Omental fat pad (tissue), 4 donors: ENCODE measurements around the gene OR2F1. TPM values are rescaled to one million over a fixed set of nuclear protein-coding genes. Genes with fewer than 3 reads are reported as not detected.

ENCODE experiments used
- ATAC-seq: fragments of 150-250 bp; one replicate; pipeline ENCODE4 v1.9.1; 2016; ENCODE audit warnings: mild to moderate bottlenecking, moderate library complexity; ENCODE audit not compliant: low FRiP score
- DNase-seq: peaks from one replicate; pipeline ENCODE4 v3.0.0-alpha.2; 2019; ENCODE audit warnings: low spot score
- CTCF ChIP-seq, 3 donors: fragments of 450-650 bp; IDR thresholded peaks; one replicate each; pipeline ENCODE4 v1.5.1; 2016 to 2017; ENCODE audit warnings: antibody characterized with exemption in 3 of 3, mild to moderate bottlenecking in 3 of 3, moderate library complexity in 2 of 3
- total RNA-seq, 4 donors: library from RNA; depleted of rRNA; stranded (reverse); fragments of >200 nt; gene quantifications; one replicate each; pipeline ENCODE4 v1.1.0, GENCODE V29; 2016

OR2F1 gene
- total RNA-seq, 4 donors from 2014 or later, result not detected

- no peak for TF ChIP-seq CTCF (IDR thresholded peaks at IDR 0.05)
- ATAC-seq, result no peak
- no peak for DNase-seq
Measured at GRCh38 chr7:143910473-143911248, 44.0 kb upstream of the OR2F1 start.

GRCh38 chr7:143913945-143914615 lies 40.6 kb upstream of the OR2F1 start:
- ATAC-seq (no peak), DNase-seq (no peak)
- no peak for TF ChIP-seq CTCF (IDR thresholded peaks at IDR 0.05)

- ATAC-seq, result no peak
- no peak for TF ChIP-seq CTCF (IDR thresholded peaks at IDR 0.05)
Measured at GRCh38 chr7:143914938-143915652, 39.5 kb upstream of the OR2F1 start.

GRCh38 chr7:143924851-143925250 lies 29.8 kb upstream of the OR2F1 start:
- no peak for DNase-seq
- no peak for ATAC-seq
- TF ChIP-seq CTCF (IDR thresholded peaks at IDR 0.05), result no peak

More at GRCh38 chr7:143914938-143915652, 39.5 kb upstream of the OR2F1 start:
- DNase-seq, result no peak

GRCh38 chr7:143929224-143929920 lies 25.3 kb upstream of the OR2F1 start:
- TF ChIP-seq CTCF (IDR thresholded peaks at IDR 0.05), result no peak
- no peak for ATAC-seq
- no peak for DNase-seq

- TF ChIP-seq CTCF (IDR thresholded peaks at IDR 0.05), result no peak
- DNase-seq (no peak), ATAC-seq (no peak)
Measured at GRCh38 chr7:143931739-143932138, 22.9 kb upstream of the OR2F1 start.
